PFSK-1 (cell line): ENCODE measurements around the gene MFSD6.

Source experiments
- FOXP2 ChIP-seq: optimal IDR thresholded peaks from 2 replicates; pipeline ENCODE3; 2011; ENCODE audit warnings: borderline replicate concordance, control low read depth, inconsistent platforms; ENCODE audit not compliant: insufficient read depth; ENCODE audit errors: extremely low read length, extremely low read depth
- POLR2AphosphoS5 ChIP-seq: IDR thresholded peaks from 2 replicates; pipeline ENCODE4 v1.6.1; 2012; ENCODE audit warnings: low read depth, mild to moderate bottlenecking, control low read depth, low read length, moderate library complexity
- REST ChIP-seq, 2 experiments: IDR thresholded peaks; 2 replicates each; pipeline versions ENCODE4 v1.6.1 to v1.8.0; 2011 to 2012; ENCODE audit warnings: low read depth in 2 of 2, low read length in 2 of 2, control low read depth in 1 of 2, inconsistent platforms in 1 of 2, mild to moderate bottlenecking in 1 of 2, moderate library complexity in 1 of 2; ENCODE audit not compliant: insufficient read depth in 1 of 2
- SIN3A ChIP-seq: IDR thresholded peaks from 2 replicates; pipeline ENCODE4 v1.6.1; 2012; ENCODE audit warnings: mild to moderate bottlenecking, low read length, moderate library complexity, borderline replicate concordance; ENCODE audit not compliant: insufficient read depth
- TAF1 ChIP-seq: IDR thresholded peaks from 2 replicates; pipeline ENCODE4 v1.6.1; 2012; ENCODE audit warnings: low read length, control low read depth, borderline replicate concordance; ENCODE audit not compliant: insufficient read depth

Gene MFSD6

DNA sequence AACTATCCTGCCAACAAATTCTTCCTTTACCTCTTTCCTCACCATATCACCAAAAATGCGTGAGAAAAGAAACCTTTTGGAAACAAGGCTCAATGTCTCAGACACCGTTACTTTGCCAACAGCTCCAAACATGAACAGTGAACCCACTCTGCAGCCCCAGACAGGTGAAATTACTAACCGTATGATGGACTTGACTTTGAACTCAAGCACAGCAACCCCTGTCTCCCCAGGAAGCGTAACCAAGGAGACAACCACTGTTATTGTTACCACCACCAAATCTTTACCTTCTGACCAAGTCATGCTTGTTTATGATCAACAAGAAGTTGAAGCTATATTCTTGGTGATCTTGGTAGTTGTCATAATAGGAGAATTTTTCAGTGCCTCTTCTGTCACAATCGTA lies 28.4 kb downstream of the MFSD6 start:
- TF ChIP-seq FOXP2 (no peak), REST (IDR thresholded peaks at IDR 0.05; ENCODE audit: insufficient read depth in 1 of 2, low read depth in 2 of 2, low read length in 2 of 2) (no peak), SIN3A (no peak), POLR2AphosphoS5 (no peak), TAF1 (no peak)

DNA sequence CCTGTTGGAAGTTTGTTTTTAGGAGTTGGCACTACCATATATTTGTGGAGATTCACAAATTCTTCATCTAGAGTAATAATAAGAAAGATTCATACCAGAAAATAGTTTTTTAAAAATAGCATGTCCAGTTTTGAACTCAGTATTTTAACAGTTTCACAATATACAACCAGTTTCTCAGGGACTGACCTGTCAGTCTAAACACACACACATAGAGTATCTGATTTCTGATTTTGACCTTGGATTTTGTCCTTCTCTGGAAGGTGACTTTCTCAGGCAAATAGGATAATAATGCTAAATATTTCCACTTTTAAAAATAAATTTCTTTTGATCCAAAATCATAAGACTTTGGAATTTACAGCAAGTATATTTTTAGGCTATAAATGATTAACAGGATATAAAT lies 32.0 kb downstream of the MFSD6 start:
- TF ChIP-seq TAF1 (no peak), POLR2AphosphoS5 (no peak), FOXP2 (no peak), SIN3A (no peak), REST (IDR thresholded peaks at IDR 0.05; ENCODE audit: insufficient read depth in 1 of 2, low read depth in 2 of 2, low read length in 2 of 2) (no peak)

- no peak for TF ChIP-seq TAF1
- TF ChIP-seq FOXP2: no peak
- TF ChIP-seq POLR2AphosphoS5: no peak
- TF ChIP-seq SIN3A: no peak
- TF ChIP-seq REST (IDR thresholded peaks at IDR 0.05; ENCODE audit: insufficient read depth in 1 of 2, low read depth in 2 of 2, low read length in 2 of 2): no peak
Observed at GRCh38 chr2:190441564-190441963, 33.4 kb downstream of the MFSD6 start.

DNA sequence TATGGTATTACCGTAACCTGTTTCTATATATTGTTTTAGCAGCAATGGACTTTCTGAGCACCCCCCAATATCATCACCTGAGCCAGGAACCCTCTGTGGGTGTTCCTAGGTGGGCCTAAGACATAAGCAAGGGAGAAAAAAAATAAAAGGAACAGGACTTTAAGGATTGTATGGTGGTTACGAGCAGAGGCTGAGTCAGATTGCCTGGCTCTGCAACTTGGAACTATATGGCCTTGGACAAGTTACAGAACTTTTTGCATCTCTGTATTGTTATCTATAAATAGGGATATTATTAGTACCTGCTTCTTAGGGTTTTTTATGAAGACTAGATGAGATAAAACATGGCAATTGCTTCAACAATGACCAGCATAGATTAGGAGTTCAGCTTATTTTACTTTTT lies 34.9 kb downstream of the MFSD6 start:
- no peak for TF ChIP-seq REST (IDR thresholded peaks at IDR 0.05; ENCODE audit: insufficient read depth in 1 of 2, low read depth in 2 of 2, low read length in 2 of 2)
- no peak for TF ChIP-seq TAF1
- no peak for TF ChIP-seq SIN3A
- no peak for TF ChIP-seq FOXP2
- no peak for TF ChIP-seq POLR2AphosphoS5

DNA sequence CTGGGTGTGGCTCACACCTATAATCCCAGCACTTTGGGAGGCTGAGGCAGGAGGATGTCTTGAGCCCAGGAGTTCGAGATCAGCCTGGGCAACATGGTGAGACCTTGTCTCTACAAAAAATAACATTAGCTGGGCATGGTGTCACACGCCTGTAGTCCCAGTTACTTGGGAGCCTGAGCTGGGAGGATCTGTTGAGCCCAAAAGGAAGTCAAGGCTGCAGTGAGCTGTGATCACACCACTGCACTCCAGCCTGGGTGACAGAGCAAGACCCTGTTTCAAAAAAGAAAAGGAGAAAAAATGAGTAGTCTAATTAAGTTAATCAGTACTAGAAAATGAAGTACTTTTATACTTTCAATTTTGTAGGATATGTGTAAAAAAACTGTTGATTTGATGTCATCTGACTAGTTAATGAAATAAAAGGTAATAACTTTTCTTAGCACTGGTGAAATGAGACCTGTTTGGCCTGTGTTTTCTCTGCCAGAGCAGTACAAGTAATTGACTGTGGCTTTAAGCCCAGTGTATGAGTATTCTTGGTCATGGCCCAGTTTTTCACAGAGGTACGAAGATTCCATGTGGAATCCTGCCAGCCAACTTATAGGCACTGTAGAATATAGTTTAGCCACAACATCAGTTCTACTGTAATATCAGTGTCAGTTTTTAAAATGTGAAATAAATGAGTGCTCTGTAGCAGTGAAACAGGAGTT lies 35.8 kb downstream of the MFSD6 start:
- no peak for TF ChIP-seq FOXP2
- TF ChIP-seq REST (IDR thresholded peaks at IDR 0.05; ENCODE audit: insufficient read depth in 1 of 2, low read depth in 2 of 2, low read length in 2 of 2): no peak
- no peak for TF ChIP-seq TAF1
- TF ChIP-seq POLR2AphosphoS5: no peak
- TF ChIP-seq SIN3A: no peak
